ENCODE data around the gene AMACR.
"Not testable (repeated sequence)": the region's sequence is repeated elsewhere in the genome, so short reads cannot be mapped to it uniquely, and the experiment has no call there.

Gene AMACR

GRCh38 chr5:34035756-34036155 is 27.9 kb upstream of the AMACR start:
- DNase-seq: no peak

- no peak for DNase-seq
These were observed 26.9 kb upstream of the AMACR start for GRCh38 chr5:34034534-34035327.

- DNase-seq: no peak
These were observed 24.1 kb upstream of the AMACR start for GRCh38 chr5:34031966-34032365.

GRCh38 chr5:34031117-34031516 is 23.3 kb upstream of the AMACR start:
- no peak for DNase-seq

- not testable (repeated sequence) for DNase-seq
These were observed 22.7 kb upstream of the AMACR start for GRCh38 chr5:34030585-34030984.

- DNase-seq: no peak
These were observed 22.2 kb upstream of the AMACR start for GRCh38 chr5:34030048-34030447.

- DNase-seq: no peak
These were observed 20.5 kb upstream of the AMACR start for GRCh38 chr5:34028349-34028748.

- DNase-seq: no peak
These were observed 18.4 kb upstream of the AMACR start for GRCh38 chr5:34026089-34026761.

GRCh38 chr5:34022121-34022705 is 14.4 kb upstream of the AMACR start:
- DNase-seq: no peak

- no peak for DNase-seq
These were observed 13.5 kb upstream of the AMACR start for GRCh38 chr5:34021334-34021733.

- no peak for DNase-seq
These were observed 12.9 kb upstream of the AMACR start for GRCh38 chr5:34020726-34021125.

- DNase-seq: no peak
These were observed 9.4 kb upstream of the AMACR start for GRCh38 chr5:34017254-34017653.

GRCh38 chr5:34016750-34017149 is 8.9 kb upstream of the AMACR start:
- DNase-seq: no peak

GRCh38 chr5:34016222-34016621 is 8.4 kb upstream of the AMACR start:
- no peak for DNase-seq

- DNase-seq: no peak
These were observed 7.4 kb upstream of the AMACR start for GRCh38 chr5:34015120-34015822.

GRCh38 chr5:34014626-34015025 is 6.8 kb upstream of the AMACR start:
- no peak for DNase-seq

GRCh38 chr5:34013547-34013946 is 5.7 kb upstream of the AMACR start:
- DNase-seq: no peak

GRCh38 chr5:34012791-34013190 is 4.9 kb upstream of the AMACR start:
- DNase-seq: no peak

- no peak for DNase-seq
These were observed 3.7 kb upstream of the AMACR start for GRCh38 chr5:34011536-34011935.

GRCh38 chr5:34010146-34010545 is 2.3 kb upstream of the AMACR start:
- DNase-seq: not testable (repeated sequence)

- no peak for DNase-seq
These were observed 1.8 kb upstream of the AMACR start for GRCh38 chr5:34009610-34010009.

- no peak for DNase-seq
These were observed 952 bp upstream of the AMACR start for GRCh38 chr5:34008802-34009201.

- no peak for DNase-seq
These were observed 639 bp downstream of the AMACR start for GRCh38 chr5:34007201-34007620.

Data from effector CD8-positive, alpha-beta T cell (primary cell).